Liver (tissue), 3 donors: ENCODE results near the gene FAM209B.

ENCODE experiments used
- RXRA ChIP-seq, 2 donors: IDR thresholded peaks; 2 replicates each; pipeline ENCODE4 v1.6.1; 2017 to 2018; ENCODE audit warnings: antibody characterized with exemption in 2 of 2, mild to moderate bottlenecking in 1 of 2
- TF ChIP-seq, protein P1 (sequence below): fragments of 150-350 bp; IDR thresholded peaks from 2 replicates; pipeline ENCODE4 v1.5.1; 2017; ENCODE audit warnings: improper control_type of control experiment, low read depth, low read length; ENCODE audit not compliant: missing input control
- TF ChIP-seq, protein P2 (sequence below): IDR thresholded peaks from 2 replicates; pipeline ENCODE4 v1.6.1; 2016; ENCODE audit warnings: antibody characterized with exemption, mild to moderate bottlenecking
- TF ChIP-seq, protein P3 (sequence below): IDR thresholded peaks from 2 replicates; pipeline ENCODE4 v1.6.1; 2016; ENCODE audit warnings: antibody characterized with exemption
- donor health status: healthy.
- donor health status: healthy.

DNA sequence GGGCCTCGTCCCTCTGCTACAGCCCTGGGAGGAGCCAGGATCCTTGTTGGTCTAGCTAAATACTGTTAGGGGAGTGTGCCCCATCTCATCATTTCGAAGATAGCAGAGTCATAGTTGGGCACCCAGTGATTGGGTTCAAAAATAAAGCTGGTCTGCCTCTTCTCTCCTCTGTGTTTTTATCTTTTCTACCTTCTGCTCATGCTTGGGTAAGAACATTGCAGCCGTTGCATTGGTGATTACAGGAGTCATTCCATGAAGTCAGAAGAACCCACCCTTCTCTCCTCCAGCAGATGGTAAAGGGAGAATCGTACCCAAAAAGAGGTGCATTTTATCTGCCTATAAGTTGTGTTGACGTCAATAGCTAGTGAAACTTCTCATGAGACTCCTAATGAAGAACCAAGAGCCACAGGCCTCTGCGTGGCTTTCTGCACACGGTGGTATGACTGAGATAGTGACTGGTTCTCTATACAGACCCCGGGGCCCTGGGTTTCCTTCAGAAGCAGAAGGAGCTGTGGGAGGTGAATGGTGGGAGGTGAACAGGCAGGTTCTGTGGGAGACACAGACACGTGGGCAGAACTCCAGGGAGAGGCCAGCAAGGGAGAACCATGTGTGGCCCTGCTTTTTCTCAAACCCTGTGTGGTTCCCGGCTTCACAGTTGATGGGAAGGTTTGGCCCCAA, 14.2 kb upstream of the FAM209B start:
- TF ChIP-seq, protein P1, sequence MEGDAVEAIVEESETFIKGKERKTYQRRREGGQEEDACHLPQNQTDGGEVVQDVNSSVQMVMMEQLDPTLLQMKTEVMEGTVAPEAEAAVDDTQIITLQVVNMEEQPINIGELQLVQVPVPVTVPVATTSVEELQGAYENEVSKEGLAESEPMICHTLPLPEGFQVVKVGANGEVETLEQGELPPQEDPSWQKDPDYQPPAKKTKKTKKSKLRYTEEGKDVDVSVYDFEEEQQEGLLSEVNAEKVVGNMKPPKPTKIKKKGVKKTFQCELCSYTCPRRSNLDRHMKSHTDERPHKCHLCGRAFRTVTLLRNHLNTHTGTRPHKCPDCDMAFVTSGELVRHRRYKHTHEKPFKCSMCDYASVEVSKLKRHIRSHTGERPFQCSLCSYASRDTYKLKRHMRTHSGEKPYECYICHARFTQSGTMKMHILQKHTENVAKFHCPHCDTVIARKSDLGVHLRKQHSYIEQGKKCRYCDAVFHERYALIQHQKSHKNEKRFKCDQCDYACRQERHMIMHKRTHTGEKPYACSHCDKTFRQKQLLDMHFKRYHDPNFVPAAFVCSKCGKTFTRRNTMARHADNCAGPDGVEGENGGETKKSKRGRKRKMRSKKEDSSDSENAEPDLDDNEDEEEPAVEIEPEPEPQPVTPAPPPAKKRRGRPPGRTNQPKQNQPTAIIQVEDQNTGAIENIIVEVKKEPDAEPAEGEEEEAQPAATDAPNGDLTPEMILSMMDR: no peak
- TF ChIP-seq, protein P2, sequence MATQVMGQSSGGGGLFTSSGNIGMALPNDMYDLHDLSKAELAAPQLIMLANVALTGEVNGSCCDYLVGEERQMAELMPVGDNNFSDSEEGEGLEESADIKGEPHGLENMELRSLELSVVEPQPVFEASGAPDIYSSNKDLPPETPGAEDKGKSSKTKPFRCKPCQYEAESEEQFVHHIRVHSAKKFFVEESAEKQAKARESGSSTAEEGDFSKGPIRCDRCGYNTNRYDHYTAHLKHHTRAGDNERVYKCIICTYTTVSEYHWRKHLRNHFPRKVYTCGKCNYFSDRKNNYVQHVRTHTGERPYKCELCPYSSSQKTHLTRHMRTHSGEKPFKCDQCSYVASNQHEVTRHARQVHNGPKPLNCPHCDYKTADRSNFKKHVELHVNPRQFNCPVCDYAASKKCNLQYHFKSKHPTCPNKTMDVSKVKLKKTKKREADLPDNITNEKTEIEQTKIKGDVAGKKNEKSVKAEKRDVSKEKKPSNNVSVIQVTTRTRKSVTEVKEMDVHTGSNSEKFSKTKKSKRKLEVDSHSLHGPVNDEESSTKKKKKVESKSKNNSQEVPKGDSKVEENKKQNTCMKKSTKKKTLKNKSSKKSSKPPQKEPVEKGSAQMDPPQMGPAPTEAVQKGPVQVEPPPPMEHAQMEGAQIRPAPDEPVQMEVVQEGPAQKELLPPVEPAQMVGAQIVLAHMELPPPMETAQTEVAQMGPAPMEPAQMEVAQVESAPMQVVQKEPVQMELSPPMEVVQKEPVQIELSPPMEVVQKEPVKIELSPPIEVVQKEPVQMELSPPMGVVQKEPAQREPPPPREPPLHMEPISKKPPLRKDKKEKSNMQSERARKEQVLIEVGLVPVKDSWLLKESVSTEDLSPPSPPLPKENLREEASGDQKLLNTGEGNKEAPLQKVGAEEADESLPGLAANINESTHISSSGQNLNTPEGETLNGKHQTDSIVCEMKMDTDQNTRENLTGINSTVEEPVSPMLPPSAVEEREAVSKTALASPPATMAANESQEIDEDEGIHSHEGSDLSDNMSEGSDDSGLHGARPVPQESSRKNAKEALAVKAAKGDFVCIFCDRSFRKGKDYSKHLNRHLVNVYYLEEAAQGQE: no peak
- TF ChIP-seq, protein P3, sequence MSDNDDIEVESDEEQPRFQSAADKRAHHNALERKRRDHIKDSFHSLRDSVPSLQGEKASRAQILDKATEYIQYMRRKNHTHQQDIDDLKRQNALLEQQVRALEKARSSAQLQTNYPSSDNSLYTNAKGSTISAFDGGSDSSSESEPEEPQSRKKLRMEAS: no peak
- TF ChIP-seq RXRA (IDR thresholded peaks at IDR 0.05): no peak
